Activated T-cell treated with anti-CD3 and anti-CD28 coated beads, Interleukin-2, amount 50 U/mL, for 72 hours (primary cell): ENCODE results near the gene BCAS4. TPM values are rescaled to one million over a fixed set of nuclear protein-coding genes. Genes with fewer than 3 reads are reported as not detected.
A peak's percentile ranks its signal among the peaks of the same experiment; 100 is the strongest.

Experiments used
- ATAC-seq, 2 donors: fragments of 150-1000 bp; cut with Tn5 transposase; replicated peaks in 1 of 2; 2 replicates each; pipeline ENCODE4 v1.10.0; 2021; ENCODE audit warnings: moderate library complexity in 2 of 2, mild to moderate bottlenecking in 1 of 2
- DNase-seq, 2 donors: peaks; one replicate each; pipeline ENCODE4 v3.0.0; 2021 to 2022; ENCODE audit warnings: mixed read lengths in 1 of 2
- H3K27ac Mint-ChIP-seq: one replicate; pipeline ENCODE4 v1.8.0; 2022; ENCODE audit warnings: mild to moderate bottlenecking, moderate library complexity, mixed read lengths
- H3K27me3 Mint-ChIP-seq: one replicate; pipeline ENCODE4 v1.8.0; 2022; ENCODE audit warnings: low read depth, mixed read lengths
- H3K36me3 Mint-ChIP-seq, 2 donors: one replicate each; pipeline ENCODE4 v1.8.0; 2022; ENCODE audit warnings: mixed read lengths in 2 of 2, mild to moderate bottlenecking in 1 of 2; ENCODE audit not compliant: insufficient read depth in 2 of 2
- H3K4me1 Mint-ChIP-seq: one replicate; pipeline ENCODE4 v1.8.0; 2022; ENCODE audit warnings: low read depth, mixed read lengths
- H3K4me3 Mint-ChIP-seq, 2 donors: one replicate each; pipeline ENCODE4 v1.8.0; 2022; ENCODE audit warnings: mild to moderate bottlenecking in 2 of 2, mixed read lengths in 2 of 2, moderate library complexity in 2 of 2
- H3K9me3 Mint-ChIP-seq, 2 donors: one replicate each; pipeline ENCODE4 v1.8.0; 2022; ENCODE audit warnings: mixed read lengths in 2 of 2
- total RNA-seq, 2 donors: library from RNA; stranded (reverse); gene quantifications; one replicate each; pipeline ENCODE4 v1.2.3, GENCODE V29; 2022

Gene BCAS4
- total RNA-seq, 2 donors from 2014 or later: 13.6 to 26.7 TPM

- no peak for ATAC-seq
- Mint-ChIP-seq H3K9me3 (no peaks in the 10 kb centered on the region), H3K4me3 (no peak overlapping the region), H3K27ac (no peak overlapping the region), H3K27me3 (no peaks in the 10 kb centered on the region), H3K4me1 (peaks cover 53% of the 10 kb centered on the region), H3K36me3 (peaks cover 16 to 41% of the 10 kb centered on the region in 2 donors)
- DNase-seq: no peak
Measured at GRCh38 chr20:50893620-50894019, 98.8 kb downstream of the BCAS4 start.

GRCh38 chr20:50895111-50895830, 100.4 kb downstream of the BCAS4 start:
- Mint-ChIP-seq H3K9me3 (no peaks in the 10 kb centered on the region), H3K4me1 (peaks cover 53% of the 10 kb centered on the region), H3K27ac (no peak overlapping the region), H3K4me3 (no peak overlapping the region), H3K36me3 (peaks cover 16 to 37% of the 10 kb centered on the region in 2 donors), H3K27me3 (no peaks in the 10 kb centered on the region)
- peak; percentile 75 to 77 for ATAC-seq
- no peak for DNase-seq

GRCh38 chr20:50898475-50898874, 103.6 kb downstream of the BCAS4 start:
- no peak overlapping the region for H3K4me3 Mint-ChIP-seq
- H3K9me3 Mint-ChIP-seq: no peaks in the 10 kb centered on the region
- H3K27me3 Mint-ChIP-seq: no peaks in the 10 kb centered on the region
- H3K27ac Mint-ChIP-seq: peak overlapping the region; percentile 91
- H3K4me1 Mint-ChIP-seq: peaks cover 28% of the 10 kb centered on the region
- ATAC-seq (no peak), DNase-seq (no peak)
- peaks cover 8 to 33% of the 10 kb centered on the region in 2 donors for H3K36me3 Mint-ChIP-seq

- ATAC-seq (no peak), DNase-seq (no peak)
- Mint-ChIP-seq H3K27me3 (no peaks in the 10 kb centered on the region), H3K27ac (peak overlapping the region; percentile 72), H3K4me3 (no peak overlapping the region), H3K36me3 (peaks cover 8 to 25% of the 10 kb centered on the region in 2 donors), H3K4me1 (peaks cover 24% of the 10 kb centered on the region), H3K9me3 (no peaks in the 10 kb centered on the region)
Measured at GRCh38 chr20:50900261-50900660, 105.4 kb downstream of the BCAS4 start.

DNA sequence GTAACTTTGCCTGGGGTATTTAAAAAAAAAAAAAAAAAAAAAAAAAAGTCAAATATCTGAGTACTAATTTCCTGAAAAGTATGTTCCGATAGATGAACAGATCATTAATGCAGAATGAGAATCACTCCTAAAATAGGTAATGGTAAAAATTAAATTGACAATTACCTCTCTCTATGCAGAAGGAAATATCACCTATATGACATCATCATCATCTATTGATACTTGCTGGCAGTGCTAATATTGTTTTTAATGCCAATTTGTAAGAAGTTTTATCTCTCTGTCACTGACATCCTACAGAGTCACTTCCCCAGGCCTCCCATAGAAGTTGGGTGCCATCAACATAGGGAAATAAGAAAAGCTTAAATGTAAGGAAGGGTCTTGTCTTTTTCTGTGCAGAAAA, 106.4 kb downstream of the BCAS4 start:
- peaks cover 8 to 25% of the 10 kb centered on the region in 2 donors for H3K36me3 Mint-ChIP-seq
- ATAC-seq (no peak), DNase-seq (no peak)
- H3K27me3 Mint-ChIP-seq: no peaks in the 10 kb centered on the region
- H3K27ac Mint-ChIP-seq: peak overlapping the region; percentile 79
- peaks cover 14% of the 10 kb centered on the region for H3K4me1 Mint-ChIP-seq
- H3K9me3 Mint-ChIP-seq: no peaks in the 10 kb centered on the region
- no peak overlapping the region for H3K4me3 Mint-ChIP-seq

GRCh38 chr20:50903353-50904051, 108.6 kb downstream of the BCAS4 start:
- H3K36me3 Mint-ChIP-seq: peaks cover 3 to 27% of the 10 kb centered on the region in 2 donors
- peaks cover 18% of the 10 kb centered on the region for H3K4me1 Mint-ChIP-seq
- DNase-seq (no peak), ATAC-seq (no peak)
- no peaks in the 10 kb centered on the region for H3K9me3 Mint-ChIP-seq
- H3K4me3 Mint-ChIP-seq: no peak overlapping the region
- peak overlapping the region; percentile 60 for H3K27ac Mint-ChIP-seq
- H3K27me3 Mint-ChIP-seq: no peaks in the 10 kb centered on the region

DNA sequence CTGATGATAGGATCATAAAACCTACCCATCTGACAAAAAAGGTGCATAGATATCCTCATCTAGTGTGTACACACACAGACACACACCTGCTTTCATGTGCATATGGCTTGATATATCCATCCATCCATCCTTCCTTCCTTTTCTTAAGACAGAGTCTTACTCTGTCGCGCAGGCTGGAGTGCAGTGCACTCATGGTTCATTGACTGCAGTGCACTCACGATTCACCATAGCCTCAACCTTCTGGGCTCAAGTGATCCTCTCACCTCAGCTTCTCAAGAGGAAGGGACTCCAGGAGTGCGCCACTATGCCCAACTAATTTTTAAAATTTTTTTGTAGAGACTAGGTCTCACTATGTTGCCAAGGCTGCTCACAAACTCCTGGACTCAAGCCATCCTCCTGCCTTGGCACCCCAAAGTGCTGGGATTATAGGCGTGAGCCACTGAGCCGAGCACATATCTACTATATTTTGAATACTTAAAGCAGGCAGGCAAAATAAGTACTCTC, 109.3 kb downstream of the BCAS4 start:
- H3K4me3 Mint-ChIP-seq: no peak overlapping the region
- peaks cover 18% of the 10 kb centered on the region for H3K4me1 Mint-ChIP-seq
- no peak for DNase-seq
- peaks cover 3 to 27% of the 10 kb centered on the region in 2 donors for H3K36me3 Mint-ChIP-seq
- peak overlapping the region; percentile 60 for H3K27ac Mint-ChIP-seq
- ATAC-seq: no peak
- H3K9me3 Mint-ChIP-seq: no peaks in the 10 kb centered on the region
- H3K27me3 Mint-ChIP-seq: no peaks in the 10 kb centered on the region

DNA sequence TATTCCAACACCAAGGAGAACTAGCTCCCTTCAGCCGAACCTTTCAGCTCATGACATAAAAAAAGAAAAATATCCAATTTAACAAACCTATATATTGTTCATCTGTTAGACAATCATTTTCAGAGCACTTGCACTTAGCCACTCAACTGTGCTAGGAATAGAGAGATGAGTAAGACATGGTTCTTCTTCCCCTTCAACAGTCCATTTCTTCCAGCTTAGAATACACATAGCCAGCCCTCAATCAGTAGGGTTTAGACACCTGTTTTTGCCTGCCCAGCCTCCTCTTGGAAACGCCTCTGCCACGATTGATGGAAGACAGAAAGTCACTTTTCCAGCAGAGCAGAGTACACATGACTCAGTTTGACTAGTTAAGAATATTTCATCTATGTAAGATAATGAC, 114.6 kb downstream of the BCAS4 start:
- H3K9me3 Mint-ChIP-seq: no peaks in the 10 kb centered on the region
- ATAC-seq (no peak), DNase-seq (no peak)
- peak overlapping the region; percentile 17 for H3K27ac Mint-ChIP-seq
- no peaks in the 10 kb centered on the region for H3K27me3 Mint-ChIP-seq
- peaks cover 55% of the 10 kb centered on the region for H3K4me1 Mint-ChIP-seq
- H3K4me3 Mint-ChIP-seq: no peak overlapping the region
- peaks cover 0 to 22% of the 10 kb centered on the region in 2 donors for H3K36me3 Mint-ChIP-seq

DNA sequence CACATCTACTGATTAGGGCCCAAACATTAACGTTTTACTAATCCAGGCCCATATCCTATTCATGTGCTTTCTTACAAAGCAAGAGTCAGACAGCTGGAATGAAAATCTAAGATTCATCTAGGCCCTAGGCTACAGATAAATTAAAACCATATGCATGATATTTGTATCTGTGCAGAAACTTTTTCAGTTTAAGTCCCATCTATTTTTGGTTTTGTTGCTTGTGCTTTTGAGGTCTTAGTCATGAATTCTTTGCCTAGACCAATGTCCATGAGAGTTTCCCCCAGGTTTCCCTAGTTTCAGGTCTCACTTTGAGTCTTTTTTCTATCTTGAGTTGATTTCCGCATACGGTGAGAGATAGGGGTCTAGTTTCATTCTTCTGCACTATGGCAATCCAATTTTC, 116.2 kb downstream of the BCAS4 start:
- ATAC-seq: no peak
- H3K9me3 Mint-ChIP-seq: no peaks in the 10 kb centered on the region
- peaks cover 70% of the 10 kb centered on the region for H3K4me1 Mint-ChIP-seq
- H3K4me3 Mint-ChIP-seq: peak overlapping the region; percentile 46 to 63
- H3K36me3 Mint-ChIP-seq: peaks cover 0 to 22% of the 10 kb centered on the region in 2 donors
- H3K27ac Mint-ChIP-seq: peak overlapping the region; percentile 89
- no peaks in the 10 kb centered on the region for H3K27me3 Mint-ChIP-seq
- no peak for DNase-seq

- no peaks in the 10 kb centered on the region for H3K9me3 Mint-ChIP-seq
- peaks cover 77% of the 10 kb centered on the region for H3K4me1 Mint-ChIP-seq
- H3K27me3 Mint-ChIP-seq: no peaks in the 10 kb centered on the region
- DNase-seq (no peak), ATAC-seq (peak; percentile 48 to 51)
- peaks cover 0 to 22% of the 10 kb centered on the region in 2 donors for H3K36me3 Mint-ChIP-seq
- H3K27ac Mint-ChIP-seq: peak overlapping the region; percentile 89
- peak overlapping the region; percentile 46 to 63 for H3K4me3 Mint-ChIP-seq
Measured at GRCh38 chr20:50911716-50912115, 116.9 kb downstream of the BCAS4 start.

DNA sequence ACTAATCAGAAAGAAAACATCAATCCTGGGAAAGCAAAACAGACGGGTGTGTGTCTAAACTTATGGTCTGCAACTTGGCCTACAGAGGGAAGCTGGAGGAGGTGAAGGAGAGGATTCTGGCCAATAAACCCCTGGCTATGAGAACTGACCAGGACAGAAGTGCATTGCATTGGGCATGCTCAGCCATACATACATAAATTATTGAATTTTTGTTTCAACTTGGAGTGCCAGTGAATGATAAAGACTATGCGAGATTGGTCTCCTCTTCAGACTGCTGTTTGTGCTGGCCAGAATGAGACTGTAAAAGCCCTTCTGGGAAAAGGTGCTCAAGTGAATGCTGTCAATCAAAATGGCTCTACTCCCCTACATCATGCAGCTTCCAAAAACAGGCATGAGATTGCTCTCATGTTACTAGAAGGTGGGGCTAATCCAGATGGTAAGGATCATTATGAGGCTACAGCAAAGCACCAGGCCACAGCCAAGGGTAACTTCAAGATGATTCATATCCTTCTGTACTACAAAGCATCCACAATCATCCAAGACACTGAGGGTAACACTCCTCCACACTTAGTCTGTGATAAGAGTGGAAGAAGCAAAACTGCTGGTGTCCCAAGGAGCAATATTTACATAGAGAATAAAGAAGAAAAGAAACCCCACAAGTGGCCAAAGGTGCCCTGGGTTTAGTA, 119.0 kb downstream of the BCAS4 start:
- H3K36me3 Mint-ChIP-seq: peaks cover 2 to 11% of the 10 kb centered on the region in 2 donors

DNA sequence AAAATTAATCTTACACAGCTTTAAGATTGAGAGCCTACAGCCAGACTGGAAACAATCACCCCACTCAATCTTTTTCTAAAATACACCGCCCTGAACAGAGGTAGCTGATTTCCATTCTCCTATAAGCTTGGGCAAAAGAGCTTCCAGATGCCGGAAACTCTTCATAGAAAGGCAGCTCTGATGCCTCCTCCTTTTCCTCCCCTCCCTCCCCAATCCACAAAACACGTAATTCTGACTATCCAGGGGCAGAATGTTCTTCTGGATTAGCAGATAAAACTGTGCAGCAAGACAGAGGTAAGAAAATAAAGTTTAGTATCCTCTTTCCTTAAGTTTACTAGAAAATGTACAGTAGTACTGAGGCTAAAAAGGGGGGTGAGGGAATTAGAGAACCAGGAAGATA, 120.6 kb downstream of the BCAS4 start:
- no peak for ATAC-seq
- Mint-ChIP-seq H3K9me3 (no peaks in the 10 kb centered on the region), H3K27me3 (no peaks in the 10 kb centered on the region), H3K4me3 (no peak overlapping the region), H3K4me1 (peaks cover 84% of the 10 kb centered on the region), H3K36me3 (peaks cover 2 to 18% of the 10 kb centered on the region in 2 donors), H3K27ac (peak overlapping the region; percentile 85)
- DNase-seq: no peak

More for the DNA sequence above, 119.0 kb downstream of the BCAS4 start:
- DNase-seq (peak; percentile 47 to 53), ATAC-seq (peak; percentile 96 to 97)
- Mint-ChIP-seq H3K9me3 (no peaks in the 10 kb centered on the region), H3K4me1 (peaks cover 81% of the 10 kb centered on the region), H3K27ac (peak overlapping the region; percentile 85), H3K27me3 (no peaks in the 10 kb centered on the region), H3K4me3 (peak overlapping the region in 1 of 2 donors; percentile 43)

DNA sequence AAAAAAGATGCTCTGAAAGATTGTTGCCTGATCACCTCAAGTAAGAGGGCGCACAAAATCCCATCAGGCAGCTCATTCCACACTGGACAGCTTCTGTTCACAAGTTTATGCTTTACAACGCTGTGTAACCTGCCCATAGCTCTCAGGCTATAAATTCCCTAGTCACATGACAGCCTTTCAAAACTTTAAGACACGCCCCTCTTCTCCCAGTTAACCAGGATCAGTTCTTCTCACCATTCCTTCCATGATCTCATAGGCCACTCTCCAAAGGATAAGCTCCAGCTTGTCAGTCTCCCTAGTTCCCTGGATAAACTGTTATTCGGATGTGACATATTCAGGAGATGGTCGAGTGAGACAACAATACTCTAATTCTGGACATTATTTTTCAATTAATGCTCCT, 121.4 kb downstream of the BCAS4 start:
- Mint-ChIP-seq H3K4me3 (no peak overlapping the region), H3K36me3 (peaks cover 2 to 14% of the 10 kb centered on the region in 2 donors), H3K4me1 (peaks cover 84% of the 10 kb centered on the region)

More for the DNA sequence above, 121.4 kb downstream of the BCAS4 start:
- Mint-ChIP-seq H3K27me3 (no peaks in the 10 kb centered on the region), H3K27ac (peak overlapping the region; percentile 21), H3K9me3 (no peaks in the 10 kb centered on the region)
- ATAC-seq (no peak), DNase-seq (no peak)
